ENCODE measurements around the gene VWA3A. TPM values are rescaled to one million over a fixed set of nuclear protein-coding genes. Genes with fewer than 3 reads are reported as not detected.

The VWA3A gene
- total RNA-seq, 1 donor from 2014 or later = 4.7 TPM

DNA sequence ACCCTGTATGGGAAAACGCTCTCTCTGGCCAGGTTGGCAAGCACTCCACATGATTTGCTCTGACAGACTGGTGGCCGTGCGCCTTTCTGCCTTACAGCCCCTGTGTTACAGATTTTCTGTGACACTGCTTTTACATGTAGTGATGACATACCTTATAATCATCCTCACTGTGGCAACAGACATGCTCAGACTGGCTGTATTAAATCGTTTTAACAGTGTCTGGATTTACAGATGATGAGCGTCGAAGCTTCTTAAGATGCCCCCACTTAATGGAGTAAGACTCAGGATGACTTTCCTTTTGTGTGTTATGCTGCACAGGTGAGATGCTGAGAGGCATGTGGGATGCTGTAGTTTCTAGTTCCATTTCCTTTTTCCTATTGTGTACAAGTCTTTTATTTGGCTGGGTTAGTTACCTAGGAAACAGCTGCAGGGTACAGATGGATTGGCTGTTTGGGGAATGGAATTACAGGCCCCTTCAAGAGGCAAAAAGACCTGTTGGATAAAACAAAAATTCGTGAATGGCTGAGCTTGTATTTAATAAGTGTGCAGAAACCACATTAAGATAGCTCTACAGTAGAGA lies 20.9 kb upstream of the VWA3A start:
- TF ChIP-seq, protein P1, sequence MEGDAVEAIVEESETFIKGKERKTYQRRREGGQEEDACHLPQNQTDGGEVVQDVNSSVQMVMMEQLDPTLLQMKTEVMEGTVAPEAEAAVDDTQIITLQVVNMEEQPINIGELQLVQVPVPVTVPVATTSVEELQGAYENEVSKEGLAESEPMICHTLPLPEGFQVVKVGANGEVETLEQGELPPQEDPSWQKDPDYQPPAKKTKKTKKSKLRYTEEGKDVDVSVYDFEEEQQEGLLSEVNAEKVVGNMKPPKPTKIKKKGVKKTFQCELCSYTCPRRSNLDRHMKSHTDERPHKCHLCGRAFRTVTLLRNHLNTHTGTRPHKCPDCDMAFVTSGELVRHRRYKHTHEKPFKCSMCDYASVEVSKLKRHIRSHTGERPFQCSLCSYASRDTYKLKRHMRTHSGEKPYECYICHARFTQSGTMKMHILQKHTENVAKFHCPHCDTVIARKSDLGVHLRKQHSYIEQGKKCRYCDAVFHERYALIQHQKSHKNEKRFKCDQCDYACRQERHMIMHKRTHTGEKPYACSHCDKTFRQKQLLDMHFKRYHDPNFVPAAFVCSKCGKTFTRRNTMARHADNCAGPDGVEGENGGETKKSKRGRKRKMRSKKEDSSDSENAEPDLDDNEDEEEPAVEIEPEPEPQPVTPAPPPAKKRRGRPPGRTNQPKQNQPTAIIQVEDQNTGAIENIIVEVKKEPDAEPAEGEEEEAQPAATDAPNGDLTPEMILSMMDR (conservative IDR thresholded peaks at IDR 0.05) = no peak
- Mint-ChIP-seq H3K27me3 (no peaks in the 10 kb centered on the region), H3K4me3 (no peak overlapping the region), H3K4me1 (ENCODE audit: unreplicated experiment) (no peaks in the 10 kb centered on the region), H3K36me3 (peaks cover 9% of the 10 kb centered on the region), H3K9me3 (peaks cover 4% of the 10 kb centered on the region), H3K27ac (no peak overlapping the region)
- DNase-seq (ENCODE audit: extremely low spot score, unreplicated experiment) = no peak

DNA sequence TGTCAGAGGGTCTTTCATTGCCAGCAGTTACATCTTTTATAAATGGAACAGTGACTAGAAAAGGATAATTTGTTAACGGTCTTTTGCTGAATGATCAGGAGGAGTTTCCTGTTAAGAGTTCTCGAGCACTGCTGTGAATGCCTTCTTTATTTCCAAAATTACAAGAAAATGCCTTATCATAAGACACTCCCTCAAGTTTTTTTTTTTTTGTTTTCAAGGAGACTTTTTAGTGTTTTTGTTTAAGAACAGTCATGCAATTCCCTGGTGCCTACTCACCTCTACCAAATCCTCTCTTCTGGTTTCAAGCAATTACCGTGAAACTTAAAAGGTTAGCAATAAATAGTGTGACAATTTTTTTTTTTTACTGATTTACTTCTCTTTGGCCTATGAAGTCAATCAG lies 19.0 kb upstream of the VWA3A start:
- TF ChIP-seq, protein P1 (conservative IDR thresholded peaks at IDR 0.05) = no peak
- no peaks in the 10 kb centered on the region for H3K27me3 Mint-ChIP-seq

DNA sequence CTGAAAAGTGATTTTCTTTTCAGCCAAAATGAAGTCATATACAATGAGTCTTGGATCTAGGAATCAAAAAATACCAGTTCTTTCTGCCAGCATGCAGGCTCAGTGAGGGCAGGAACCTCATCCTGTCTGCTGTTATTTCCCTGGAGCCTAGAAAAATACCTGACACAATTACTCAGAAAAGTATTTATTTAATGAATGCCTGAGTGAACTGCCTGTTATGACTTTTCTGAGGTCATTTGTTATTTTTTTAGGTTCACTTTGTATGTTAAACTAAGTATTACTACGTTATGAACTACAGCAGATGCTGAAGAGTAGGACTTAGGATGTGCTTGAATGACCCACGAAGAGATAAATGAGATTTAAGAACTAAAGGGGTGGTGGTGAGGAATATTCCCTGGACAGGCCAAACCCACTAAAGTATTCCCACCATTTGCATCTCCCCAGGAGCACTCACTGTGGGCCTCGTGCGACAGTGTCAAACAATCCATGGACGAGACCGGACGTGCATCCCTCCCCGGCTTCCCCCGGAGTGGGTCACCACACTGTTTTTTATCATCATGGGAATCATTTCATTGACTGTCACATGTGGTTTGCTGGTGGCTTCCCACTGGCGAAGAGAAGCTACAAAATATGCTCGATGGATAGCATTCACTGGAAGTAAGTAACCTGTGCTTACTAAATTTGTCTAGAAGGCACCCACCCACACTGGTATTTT lies 17.1 kb upstream of the VWA3A start:
- no peaks in the 10 kb centered on the region for H3K4me1 Mint-ChIP-seq (ENCODE audit: unreplicated experiment)
- H3K9me3 Mint-ChIP-seq = no peaks in the 10 kb centered on the region
- no peaks in the 10 kb centered on the region for H3K27me3 Mint-ChIP-seq
- H3K36me3 Mint-ChIP-seq = no peaks in the 10 kb centered on the region
- DNase-seq (ENCODE audit: extremely low spot score, unreplicated experiment) = no peak
- TF ChIP-seq, protein P1 (conservative IDR thresholded peaks at IDR 0.05) = no peak
- H3K27ac Mint-ChIP-seq = no peak overlapping the region
- no peak overlapping the region for H3K4me3 Mint-ChIP-seq

More for the DNA sequence above, 19.0 kb upstream of the VWA3A start:
- DNase-seq (ENCODE audit: extremely low spot score, unreplicated experiment) = no peak
- Mint-ChIP-seq H3K36me3 (peaks cover 3% of the 10 kb centered on the region), H3K4me3 (no peak overlapping the region), H3K9me3 (no peaks in the 10 kb centered on the region), H3K27ac (no peak overlapping the region), H3K4me1 (ENCODE audit: unreplicated experiment) (no peaks in the 10 kb centered on the region)

DNA sequence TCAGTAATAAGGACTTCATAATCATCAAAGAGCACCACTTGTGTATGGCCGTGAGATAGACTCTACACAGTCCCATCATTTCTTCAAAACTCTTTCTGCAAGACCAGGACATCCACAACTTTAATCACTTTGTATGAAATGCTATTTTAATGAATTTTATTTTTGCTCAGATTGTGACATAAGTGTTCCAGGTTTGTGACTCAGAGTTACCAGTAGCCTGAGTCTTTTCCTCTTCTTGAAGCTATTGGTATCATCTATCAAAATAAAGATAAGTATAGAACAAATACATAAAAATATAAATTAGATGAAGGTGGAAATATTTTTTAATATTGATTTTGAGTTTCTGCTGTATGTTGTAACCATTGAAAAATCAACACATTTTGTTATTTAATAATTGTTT lies 16.6 kb upstream of the VWA3A start:
- Mint-ChIP-seq H3K9me3 (no peaks in the 10 kb centered on the region), H3K4me1 (ENCODE audit: unreplicated experiment) (no peaks in the 10 kb centered on the region), H3K27me3 (no peaks in the 10 kb centered on the region), H3K36me3 (no peaks in the 10 kb centered on the region), H3K27ac (no peak overlapping the region), H3K4me3 (no peak overlapping the region)
- TF ChIP-seq, protein P1 (conservative IDR thresholded peaks at IDR 0.05) = no peak
- DNase-seq (ENCODE audit: extremely low spot score, unreplicated experiment) = no peak

DNA sequence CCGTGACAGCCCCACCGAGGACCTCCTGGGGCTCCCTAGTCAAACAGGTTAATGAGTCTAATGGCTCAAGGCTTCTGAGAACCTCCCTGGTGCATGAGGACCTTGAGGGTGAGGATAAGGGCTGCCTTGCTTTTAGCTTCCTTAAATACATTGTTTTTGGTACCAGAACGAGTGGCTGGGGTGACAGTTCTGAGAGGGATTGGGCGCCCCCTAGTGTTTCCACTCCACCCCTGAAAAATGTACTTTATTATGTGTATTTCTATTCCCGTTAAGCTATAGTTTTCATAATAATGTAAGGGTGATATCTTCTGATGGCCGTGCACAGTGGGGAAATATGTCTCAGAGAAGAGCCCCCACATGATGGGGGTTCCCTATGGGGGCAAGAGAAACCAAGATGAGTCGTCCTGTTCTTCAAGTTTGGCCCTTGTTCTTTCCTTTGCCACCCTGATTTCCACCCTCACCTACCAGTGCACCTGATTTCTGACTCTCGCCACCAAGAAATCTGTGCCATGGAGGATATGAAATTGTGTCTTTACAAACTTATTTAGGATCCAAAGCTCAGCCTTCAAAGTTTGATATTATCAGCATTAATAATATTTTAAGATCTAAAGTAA lies 14.5 kb upstream of the VWA3A start:
- H3K9me3 Mint-ChIP-seq = no peaks in the 10 kb centered on the region
- no peak overlapping the region for H3K27ac Mint-ChIP-seq
- no peaks in the 10 kb centered on the region for H3K4me1 Mint-ChIP-seq (ENCODE audit: unreplicated experiment)
- H3K36me3 Mint-ChIP-seq = no peaks in the 10 kb centered on the region
- no peak for DNase-seq (ENCODE audit: extremely low spot score, unreplicated experiment)
- no peak overlapping the region for H3K4me3 Mint-ChIP-seq
- TF ChIP-seq, protein P1 (conservative IDR thresholded peaks at IDR 0.05) = peak; percentile 92
- no peaks in the 10 kb centered on the region for H3K27me3 Mint-ChIP-seq
